Skeletal muscle tissue (tissue), 1 donor: ENCODE measurements around the gene PAGE4. TPM values are rescaled to one million over a fixed set of nuclear protein-coding genes. Genes with fewer than 3 reads are reported as not detected.

Source experiments
- total RNA-seq: library from RNA; depleted of rRNA; stranded (reverse); fragments of >200 nt; gene quantifications from one replicate; pipeline ENCODE4 v1.2.3, GENCODE V29; 2014

The PAGE4 gene
- total RNA-seq, 1 donor from 2014 or later = not detected

Other genes with a start within 250 kb of the PAGE4 start
- not detected for gene GAGE12H, start 249.4 kb upstream of the PAGE4 start, total RNA-seq
- gene GAGE2A, start 239.8 kb upstream of the PAGE4 start, total RNA-seq = not detected
- not detected for gene GAGE1, start 230.3 kb upstream of the PAGE4 start, total RNA-seq
- gene PAGE1, start 133.3 kb upstream of the PAGE4 start, total RNA-seq = not detected
- 2.1 TPM for gene USP27X, start 50.2 kb downstream of the PAGE4 start, total RNA-seq
- 91.3 TPM for gene CLCN5, start 93.3 kb downstream of the PAGE4 start, total RNA-seq